GM10248 (cell line): ENCODE results near the gene TLNRD1.

ENCODE experiments used
- CTCF ChIA-PET: fragments of 300-600 bp; sonication (Branson Sonifier 250); formaldehyde crosslinking; extraction: SDS; loops from one replicate; lab custom pipeline; 2021; ENCODE audit warnings: antibody characterized with exemption; lab: Yijun Ruan, JAX
- POLR2A ChIA-PET: fragments of 350-650 bp; sonication (Branson Sonifier 250); formaldehyde crosslinking; extraction: SDS; loops from one replicate; lab custom pipeline; 2020; ENCODE audit warnings: antibody characterized with exemption; lab: Yijun Ruan, JAX
- DNase-seq: peaks from one replicate; pipeline ENCODE4 v3.0.0; 2012; ENCODE audit errors: extremely low spot score
- CTCF ChIP-seq: IDR thresholded peaks from 2 replicates; pipeline ENCODE4 v1.5.1; 2012; ENCODE audit warnings: mild to moderate bottlenecking, low read depth; ENCODE audit errors: extremely low read depth, missing control alignments, control extremely low read depth

TLNRD1 gene

GRCh38 chr15:80977627-80978036 lies 23.1 kb upstream of the TLNRD1 start:
- POLR2A ChIA-PET, result no interaction called here
- CTCF ChIA-PET, result interaction anchor here (0.8 to 4.9 kb wide), 6 partner anchors 10 to 298 kb away, joined by 3 to 50 read pairs (median 6); no protein-coding TSS in a partner anchor
- DNase-seq, result peak; percentile 32
- peak; percentile 25 for TF ChIP-seq CTCF

GRCh38 chr15:80978685-80979329 lies 21.9 kb upstream of the TLNRD1 start:
- ChIA-PET POLR2A (no interaction called here), CTCF (interaction anchor here (1.0 to 2.4 kb wide), 6 partner anchors 9 to 290 kb away, joined by 3 to 28 read pairs (median 4); no protein-coding TSS in a partner anchor)
- no peak for DNase-seq
- TF ChIP-seq CTCF, result no peak

- DNase-seq, result no peak
- POLR2A ChIA-PET, result interaction anchor here (0.5 kb wide), 1 partner anchor 813 kb away, joined by 5 read pairs; no protein-coding TSS in a partner anchor
- no peak for TF ChIP-seq CTCF
- CTCF ChIA-PET, result interaction anchor here (0.9 to 2.4 kb wide), 9 partner anchors 9 to 289 kb away, joined by 3 to 28 read pairs (median 3); no protein-coding TSS in a partner anchor
Measured at GRCh38 chr15:80979538-80980200, 21.1 kb upstream of the TLNRD1 start.

- DNase-seq, result peak; percentile 52
- POLR2A ChIA-PET, result no interaction called here
- CTCF ChIA-PET, result interaction anchor here (0.9 to 2.2 kb wide), 6 partner anchors 11 to 284 kb away, joined by 3 to 10 read pairs (median 4); no protein-coding TSS in a partner anchor
- TF ChIP-seq CTCF, result peak; percentile 45
Measured at GRCh38 chr15:80982205-80982604, 18.5 kb upstream of the TLNRD1 start.

GRCh38 chr15:80982839-80983238 lies 17.9 kb upstream of the TLNRD1 start:
- DNase-seq, result no peak
- ChIA-PET POLR2A (no interaction called here), CTCF (interaction anchor here (0.9 to 2.2 kb wide), 6 partner anchors 12 to 283 kb away, joined by 3 to 10 read pairs (median 4); no protein-coding TSS in a partner anchor)
- TF ChIP-seq CTCF, result no peak

- DNase-seq, result no peak
- ChIA-PET CTCF (interaction anchor here (1.2 to 2.9 kb wide), 3 partner anchors 15 to 538 kb away, joined by 3 to 16 read pairs (median 15); no protein-coding TSS in a partner anchor), POLR2A (no interaction called here)
- TF ChIP-seq CTCF, result no peak
Measured at GRCh38 chr15:80984856-80985255, 15.9 kb upstream of the TLNRD1 start.
